ENCODE measurements around the gene RGL2.

GRCh38 chr6:33333666-33334065 lies 34.9 kb upstream of the RGL2 start:
- TF ChIP-seq CTCF (IDR thresholded peaks at IDR 0.05) (no peak), POLR2A (IDR thresholded peaks at IDR 0.05) (no peak)

All from thyroid gland (tissue), 4 donors.